Measurements from ENCODE around the gene PACS1.

PACS1 gene

DNA sequence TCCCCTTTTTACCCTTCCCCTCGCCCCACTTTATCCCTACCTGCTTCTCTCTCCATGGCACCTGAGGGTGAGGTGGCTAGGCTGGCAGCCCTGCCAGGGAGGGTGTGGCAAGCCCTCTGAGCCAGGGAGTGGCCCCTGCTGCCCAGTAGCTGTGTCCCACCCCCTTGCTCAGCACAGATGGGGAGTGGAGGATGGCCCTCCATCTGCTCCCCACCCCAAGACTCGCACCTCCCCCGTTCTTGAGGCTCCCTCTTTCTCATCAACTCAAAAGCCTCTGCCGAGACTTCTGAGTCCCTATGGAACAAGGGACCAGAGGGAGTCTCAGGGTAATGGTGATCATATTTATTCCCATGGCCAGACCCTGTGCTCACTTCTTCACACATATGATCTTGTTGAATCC, 223.3 kb downstream of the PACS1 start:
- DNase-seq = no peak

DNA sequence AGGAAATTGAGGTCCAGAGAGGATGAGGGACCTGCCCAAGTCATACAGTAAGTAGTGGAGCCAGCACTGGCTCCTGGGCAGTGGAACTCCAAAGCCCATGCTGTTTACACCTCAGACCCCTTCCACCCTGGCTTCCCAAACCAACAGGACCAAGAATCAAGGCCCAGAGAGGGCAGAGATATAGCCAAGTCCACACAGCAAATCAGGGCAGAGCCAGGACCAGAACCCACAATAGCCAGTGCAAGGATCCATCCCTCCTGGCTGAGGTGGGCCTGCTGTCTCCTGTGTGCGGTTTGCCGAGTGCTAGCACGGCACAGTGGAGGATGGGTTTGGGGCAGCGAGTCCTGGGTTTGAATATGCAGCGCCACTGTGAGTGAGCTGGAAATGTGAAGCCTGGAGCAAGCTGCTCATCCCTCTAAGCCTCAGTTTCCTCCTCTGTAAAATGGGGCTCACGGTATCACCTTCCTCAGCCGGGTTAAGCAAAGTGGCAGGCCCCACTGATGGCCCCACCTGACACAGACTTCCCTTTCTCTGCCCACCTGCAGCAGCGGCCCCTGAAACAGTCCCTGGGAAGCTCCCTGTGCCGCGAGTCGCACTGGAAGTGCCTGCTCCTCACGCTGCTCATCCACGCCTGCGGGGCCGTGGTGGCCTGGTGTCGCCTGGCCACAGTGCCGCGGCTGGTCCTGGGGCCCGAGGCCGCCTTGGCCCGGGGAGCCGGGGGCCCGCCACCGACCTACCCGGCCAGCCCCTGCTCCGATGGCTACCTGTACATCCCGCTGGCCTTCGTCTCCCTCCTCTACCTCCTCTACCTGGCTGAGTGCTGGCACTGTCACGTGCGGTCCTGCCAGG, 223.9 kb downstream of the PACS1 start:
- DNase-seq = no peak
